Measurements from ENCODE around the gene BUB3. TPM values are rescaled to one million over a fixed set of nuclear protein-coding genes. Genes with fewer than 3 reads are reported as not detected.

Gene BUB3
- polyA plus RNA-seq, 2 of the 4 experiments (the other 2 are of a cell fraction), result 216 to 229 TPM

- TF ChIP-seq E2F6 (IDR thresholded peaks at IDR 0.05; ENCODE audit: borderline replicate concordance, low read depth), result no peak
- no peak for TF ChIP-seq CEBPB (IDR thresholded peaks at IDR 0.05)
- no peak for TF ChIP-seq ATOH8 (CRISPR knock-in tag; IDR thresholded peaks at IDR 0.05; ENCODE audit: low read depth)
- TF ChIP-seq RCOR1 (IDR thresholded peaks at IDR 0.05; ENCODE audit: low read depth, low read length), result no peak
- no peak for TF ChIP-seq FOSL2 (IDR thresholded peaks at IDR 0.05)
- no peak for TF ChIP-seq FOSL2 (CRISPR knock-in tag; IDR thresholded peaks at IDR 0.05)
- no peak for TF ChIP-seq ZC3H11A (IDR thresholded peaks at IDR 0.05)
- TF ChIP-seq MAFK (IDR thresholded peaks at IDR 0.05; ENCODE audit: partially characterized antibody), result no peak
- no peak for TF ChIP-seq FOSB (CRISPR knock-in tag; IDR thresholded peaks at IDR 0.05)
- no peak for TF ChIP-seq TFCP2L1 (CRISPR knock-in tag; IDR thresholded peaks at IDR 0.05)
- TF ChIP-seq BCL3 (IDR thresholded peaks at IDR 0.05), result no peak
- TF ChIP-seq ZNF302 (CRISPR knock-in tag; IDR thresholded peaks at IDR 0.05), result no peak
- TF ChIP-seq HOXB5 (CRISPR knock-in tag; IDR thresholded peaks at IDR 0.05), result no peak
- no peak for TF ChIP-seq JUNB (IDR thresholded peaks at IDR 0.05)
- TF ChIP-seq RAD21 (conservative IDR thresholded peaks at IDR 0.05 in 1 of 2, IDR thresholded peaks at IDR 0.05 in 1 of 2), result no peak
- 82% methylated on average over 9 of the region's 9 CpGs for WGBS (ENCODE audit: missing lambda C conversion rate)
- ChIA-PET CTCF (no interaction called here), POLR2A (no interaction called here)
- FAIRE-seq, result no peak
- no peak for ATAC-seq
- Histone ChIP-seq H3K27ac (no peak overlapping the region), H3K4me1 (no peaks in the 10 kb centered on the region), H3K4me2 (no peak overlapping the region), H3K4me3 (no peak overlapping the region), H3K9me3 (no peaks in the 10 kb centered on the region)
- no peak for DNase-seq (ENCODE audit: low read depth in 1 of 2, low spot score in 1 of 2)
Measured at GRCh38 chr10:123194056-123194455, 39.9 kb downstream of the BUB3 start.

GRCh38 chr10:123200531-123200930 lies 46.3 kb downstream of the BUB3 start:
- no peak overlapping the region for H3K4me2 ChIP-seq
- TF ChIP-seq CTCF (IDR thresholded peaks at IDR 0.05) (no peak), TFCP2L1 (CRISPR knock-in tag; IDR thresholded peaks at IDR 0.05) (no peak), CEBPB (IDR thresholded peaks at IDR 0.05) (no peak), EP300 (IDR thresholded peaks at IDR 0.05) (no peak), FOSL2 (IDR thresholded peaks at IDR 0.05) (no peak), FOSL2 (CRISPR knock-in tag; IDR thresholded peaks at IDR 0.05) (no peak), NR3C1 (IDR thresholded peaks at IDR 0.05) (no peak), HOXA7 (CRISPR knock-in tag; IDR thresholded peaks at IDR 0.05) (no peak), RCOR1 (IDR thresholded peaks at IDR 0.05; ENCODE audit: low read depth, low read length) (no peak), ELK1 (IDR thresholded peaks at IDR 0.05; ENCODE audit: low read depth, low read length) (no peak), HDAC2 (IDR thresholded peaks at IDR 0.05) (no peak)
- ATAC-seq (no peak), FAIRE-seq (no peak), DNase-seq (ENCODE audit: low read depth in 1 of 2, low spot score in 1 of 2) (no peak)
- H3K9me3 ChIP-seq, result no peaks in the 10 kb centered on the region
- H3K27ac ChIP-seq, result no peak overlapping the region
- peaks cover 17% of the 10 kb centered on the region for H3K4me1 ChIP-seq
- H3K4me3 ChIP-seq, result no peak overlapping the region
- WGBS (ENCODE audit: missing lambda C conversion rate), result 74% methylated on average over 6 of the region's 6 CpGs
- CTCF ChIA-PET, result interaction anchor here (0.6 to 1.4 kb wide), 2 partner anchors 180 to 1607 kb away, joined by 3 to 5 read pairs; no protein-coding TSS in a partner anchor
- POLR2A ChIA-PET, result no interaction called here
